Activated CD4-positive, CD25-positive, alpha-beta regulatory T cell treated with anti-CD3 and anti-CD28 coated beads, Interleukin-2, amount 50 U/mL, for 24 hours (primary cell): ENCODE data around the gene CKM.
"Not testable (repeated sequence)": the region's sequence is repeated elsewhere in the genome, so short reads cannot be mapped to it uniquely, and the experiment has no call there.

ENCODE experiments used
- ATAC-seq, 2 donors: fragments of 150-1000 bp; cut with Tn5 transposase; one replicate each; pipeline ENCODE4 v1.10.0; 2021; ENCODE audit warnings: mild to moderate bottlenecking in 1 of 2, moderate library complexity in 1 of 2

CKM gene

GRCh38 chr19:45348367-45349125, 25.9 kb upstream of the CKM start:
- no peak for ATAC-seq

GRCh38 chr19:45347570-45348366, 25.1 kb upstream of the CKM start:
- no peak for ATAC-seq

GRCh38 chr19:45346449-45346848, 23.8 kb upstream of the CKM start:
- no peak for ATAC-seq

GRCh38 chr19:45345506-45345860, 22.8 kb upstream of the CKM start:
- ATAC-seq, result no peak

GRCh38 chr19:45344621-45345505, 22.2 kb upstream of the CKM start:
- ATAC-seq, result no peak

GRCh38 chr19:45342911-45343310, 20.2 kb upstream of the CKM start:
- no peak for ATAC-seq

- ATAC-seq, result no peak
These were observed 18.3 kb upstream of the CKM start for GRCh38 chr19:45340899-45341453.

GRCh38 chr19:45340232-45340898, 17.7 kb upstream of the CKM start, which contains the start of gene KLC3:
KLC3 (plus strand) TSS chr19:45340750; CDS start chr19:45345542, 4,792 bp downstream.
- ATAC-seq, result peak; percentile 13 to 24

GRCh38 chr19:45339629-45340028, 17.0 kb upstream of the CKM start:
- ATAC-seq, result no peak

GRCh38 chr19:45336696-45337251, 14.1 kb upstream of the CKM start:
- ATAC-seq, result no peak

- not testable (repeated sequence) for ATAC-seq
These were observed 12.2 kb upstream of the CKM start for GRCh38 chr19:45334881-45335280.

- ATAC-seq, result no peak
These were observed 11.1 kb upstream of the CKM start for GRCh38 chr19:45333609-45334303.

- ATAC-seq, result no peak
These were observed 8.7 kb upstream of the CKM start for GRCh38 chr19:45331411-45331810.

- no peak for ATAC-seq
These were observed 4.9 kb upstream of the CKM start for GRCh38 chr19:45327404-45328143.

- no peak for ATAC-seq
These were observed 1.8 kb upstream of the CKM start for GRCh38 chr19:45324349-45324907.

- ATAC-seq, result no peak
These were observed 1.0 kb upstream of the CKM start for GRCh38 chr19:45323671-45324081.

GRCh38 chr19:45322311-45322710, 364 bp downstream of the CKM start:
- no peak for ATAC-seq

- ATAC-seq, result no peak
These were observed 827 bp downstream of the CKM start for GRCh38 chr19:45321848-45322247.

- ATAC-seq, result no peak
These were observed 1.5 kb downstream of the CKM start for GRCh38 chr19:45320997-45321775.
